IPS-18c (cell line): Measurements from ENCODE around the gene SLC24A4.

Experiments used
- H3K4me3 ChIP-seq: 2 replicates; pipeline ENCODE4 v1.7.0; 2013; ENCODE audit warnings: low read depth, mild to moderate bottlenecking, low read length, moderate library complexity; ENCODE audit not compliant: insufficient read depth
- H3K9me3 ChIP-seq: one replicate; pipeline ENCODE4 v1.6.1; 2013; ENCODE audit warnings: mild to moderate bottlenecking, low read length, moderate library complexity; ENCODE audit not compliant: control insufficient read depth, insufficient read depth

SLC24A4 gene

GRCh38 chr14:92348154-92348553 is 25.2 kb downstream of the SLC24A4 start:
- H3K4me3 ChIP-seq: no peak overlapping the region

DNA sequence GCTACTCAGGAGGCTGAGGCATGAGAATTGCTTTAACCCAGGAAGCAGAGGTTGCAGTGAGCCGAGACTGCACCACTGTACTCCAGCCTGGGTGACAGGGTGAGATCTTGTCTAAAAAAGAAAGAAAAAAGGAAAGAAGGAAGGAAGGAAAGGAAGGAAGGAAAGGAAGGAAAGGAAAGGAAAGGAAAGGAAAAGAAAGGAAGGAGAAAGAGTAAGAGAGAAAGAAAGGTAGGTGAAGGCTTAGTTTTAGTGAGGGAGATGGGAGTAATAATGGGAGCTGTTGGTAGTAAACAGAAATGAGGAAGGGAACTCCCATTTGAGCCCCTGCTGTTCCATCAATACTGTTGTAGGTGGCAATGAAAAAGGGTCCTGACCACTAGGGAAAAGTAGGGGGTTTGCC is 28.8 kb downstream of the SLC24A4 start:
- Histone ChIP-seq H3K9me3 (no peaks in the 10 kb centered on the region), H3K4me3 (no peak overlapping the region)

More at GRCh38 chr14:92348154-92348553, 25.2 kb downstream of the SLC24A4 start:
- H3K9me3 ChIP-seq: no peaks in the 10 kb centered on the region

GRCh38 chr14:92352158-92352985 is 29.4 kb downstream of the SLC24A4 start:
- H3K4me3 ChIP-seq: no peak overlapping the region
- no peaks in the 10 kb centered on the region for H3K9me3 ChIP-seq

- no peaks in the 10 kb centered on the region for H3K9me3 ChIP-seq
- H3K4me3 ChIP-seq: no peak overlapping the region
These were observed 30.5 kb downstream of the SLC24A4 start for GRCh38 chr14:92353447-92353846.

DNA sequence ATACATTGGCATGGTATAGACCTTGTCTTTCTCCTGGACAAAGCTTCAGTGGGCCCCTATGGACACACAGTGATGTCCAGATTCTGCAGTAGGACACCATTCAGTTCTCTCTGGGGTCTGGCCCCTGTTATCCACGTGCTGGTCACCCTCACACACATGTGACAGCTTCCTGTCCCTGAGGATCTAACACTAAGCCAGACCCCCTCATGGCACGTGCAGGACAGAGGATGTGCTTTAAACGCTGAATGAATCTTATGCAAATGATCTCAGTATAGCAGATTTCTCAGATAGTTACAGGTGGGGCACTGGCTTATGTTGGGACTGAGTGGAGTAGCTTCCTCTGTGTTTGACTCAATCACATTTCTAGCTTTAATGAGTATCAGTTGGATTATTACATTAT is 33.7 kb downstream of the SLC24A4 start:
- no peak overlapping the region for H3K4me3 ChIP-seq
- no peaks in the 10 kb centered on the region for H3K9me3 ChIP-seq

- Histone ChIP-seq H3K4me3 (no peak overlapping the region), H3K9me3 (no peaks in the 10 kb centered on the region)
These were observed 37.8 kb downstream of the SLC24A4 start for GRCh38 chr14:92360651-92361370.

GRCh38 chr14:92362781-92363235 is 39.8 kb downstream of the SLC24A4 start:
- H3K4me3 ChIP-seq: no peak overlapping the region
- H3K9me3 ChIP-seq: no peaks in the 10 kb centered on the region

GRCh38 chr14:92366237-92366636 is 43.3 kb downstream of the SLC24A4 start:
- Histone ChIP-seq H3K4me3 (no peak overlapping the region), H3K9me3 (no peaks in the 10 kb centered on the region)

- no peaks in the 10 kb centered on the region for H3K9me3 ChIP-seq
These were observed 45.0 kb downstream of the SLC24A4 start for GRCh38 chr14:92368001-92368400.

DNA sequence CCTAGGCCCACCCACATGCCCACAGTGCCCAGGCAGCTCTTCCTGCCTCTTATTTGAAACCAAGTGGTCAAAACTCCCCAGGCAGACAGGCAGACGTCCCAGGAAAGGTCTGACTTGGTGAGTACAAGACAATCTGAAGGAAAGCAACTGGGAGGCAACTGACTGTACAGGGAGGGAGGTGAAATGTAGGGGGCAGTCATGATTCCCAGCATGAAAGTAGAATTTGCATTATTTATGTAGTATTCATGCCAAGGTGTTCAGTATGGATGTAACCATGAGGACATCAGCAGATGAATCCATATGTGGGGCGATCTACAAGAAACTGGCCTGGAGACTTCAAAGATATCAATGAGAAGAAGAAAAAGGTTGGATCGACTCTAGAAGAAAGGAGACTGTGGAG is 46.1 kb downstream of the SLC24A4 start:
- H3K9me3 ChIP-seq: no peaks in the 10 kb centered on the region
- no peak overlapping the region for H3K4me3 ChIP-seq

More at GRCh38 chr14:92368001-92368400, 45.0 kb downstream of the SLC24A4 start:
- no peak overlapping the region for H3K4me3 ChIP-seq

- H3K4me3 ChIP-seq: no peak overlapping the region
These were observed 49.3 kb downstream of the SLC24A4 start for GRCh38 chr14:92372230-92372629.

DNA sequence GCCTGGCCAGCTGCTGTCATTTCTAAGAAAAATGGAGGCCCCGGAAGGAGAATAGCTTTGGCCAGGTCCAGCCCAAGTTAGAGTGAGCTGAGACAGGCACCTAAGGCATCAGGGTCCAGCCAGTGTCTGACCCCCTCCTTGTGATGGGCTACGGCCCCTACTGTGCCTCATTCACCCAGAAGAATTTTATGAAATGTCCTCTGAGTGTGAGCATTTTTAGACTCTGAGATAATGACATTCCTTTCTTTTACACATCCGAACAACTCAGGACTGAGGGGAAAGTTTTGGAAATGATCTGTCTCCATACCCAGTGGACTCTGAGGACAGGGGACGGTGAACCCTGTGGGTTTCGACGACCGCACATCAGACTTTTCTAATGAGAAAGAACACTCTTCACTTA is 50.4 kb downstream of the SLC24A4 start:
- Histone ChIP-seq H3K9me3 (peaks cover 2% of the 10 kb centered on the region), H3K4me3 (no peak overlapping the region)

More at GRCh38 chr14:92372230-92372629, 49.3 kb downstream of the SLC24A4 start:
- H3K9me3 ChIP-seq: peaks cover 2% of the 10 kb centered on the region

- Histone ChIP-seq H3K9me3 (peaks cover 2% of the 10 kb centered on the region), H3K4me3 (no peak overlapping the region)
These were observed 57.2 kb downstream of the SLC24A4 start for GRCh38 chr14:92380131-92380530.

GRCh38 chr14:92380582-92380981 is 57.6 kb downstream of the SLC24A4 start:
- no peak overlapping the region for H3K4me3 ChIP-seq
- peaks cover 2% of the 10 kb centered on the region for H3K9me3 ChIP-seq

DNA sequence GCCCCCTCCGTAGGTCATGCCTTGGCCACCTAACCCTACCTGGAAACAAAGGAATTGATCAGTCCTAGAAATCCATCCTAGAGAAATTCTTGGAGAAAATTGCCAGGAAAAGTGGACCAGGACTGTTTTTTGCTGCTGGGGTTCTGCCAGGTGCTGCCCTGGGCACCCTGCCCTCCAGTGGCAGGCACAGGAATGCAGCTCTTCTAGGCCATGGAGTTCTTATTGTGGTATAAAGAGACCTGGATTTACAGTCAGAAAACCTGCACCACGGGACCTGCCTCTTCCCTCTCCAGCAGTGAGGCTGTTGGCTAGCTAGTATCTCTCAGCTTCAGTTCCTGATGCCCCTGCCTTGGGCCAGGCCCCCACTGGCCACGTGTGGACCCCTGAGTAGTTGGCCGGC is 59.7 kb downstream of the SLC24A4 start:
- no peak overlapping the region for H3K4me3 ChIP-seq

GRCh38 chr14:92383805-92384204 is 60.8 kb downstream of the SLC24A4 start:
- Histone ChIP-seq H3K9me3 (no peaks in the 10 kb centered on the region), H3K4me3 (no peak overlapping the region)

More for the DNA sequence above, 59.7 kb downstream of the SLC24A4 start:
- no peaks in the 10 kb centered on the region for H3K9me3 ChIP-seq

- H3K9me3 ChIP-seq: no peaks in the 10 kb centered on the region
- H3K4me3 ChIP-seq: no peak overlapping the region
These were observed 61.6 kb downstream of the SLC24A4 start for GRCh38 chr14:92384461-92385133.

- Histone ChIP-seq H3K4me3 (no peak overlapping the region), H3K9me3 (no peaks in the 10 kb centered on the region)
These were observed 62.6 kb downstream of the SLC24A4 start for GRCh38 chr14:92385561-92385960.
